Upper lobe of left lung (tissue), 6 donors: ENCODE data around the gene PIK3C2B. TPM values are rescaled to one million over a fixed set of nuclear protein-coding genes. Genes with fewer than 3 reads are reported as not detected.
"Not testable (repeated sequence)": the region's sequence is repeated elsewhere in the genome, so short reads cannot be mapped to it uniquely, and the experiment has no call there.

Source experiments
- ATAC-seq, 2 donors: fragments of 200-7000 bp; cut with Tn5 transposase; one replicate each; pipeline ENCODE4 v1.9.1; 2022; ENCODE audit warnings: mild to moderate bottlenecking in 2 of 2, moderate library complexity in 2 of 2; ENCODE audit not compliant: low FRiP score in 2 of 2
- DNase-seq, 2 donors: peaks; one replicate each; pipeline ENCODE4 v3.0.0-alpha.2; 2019 to 2020
- H3K27ac ChIP-seq, 4 donors: fragments of 200-600 bp; sonication (generic); one replicate each; pipeline ENCODE4 v1.5.1; 2016 to 2019
- H3K27me3 ChIP-seq, 4 donors: fragments of 200-600 bp; sonication (generic); one replicate each; pipeline ENCODE4 v1.5.1; 2017 to 2019
- H3K36me3 ChIP-seq, 4 donors: fragments of 200-600 bp; sonication (generic); one replicate each; pipeline ENCODE4 v1.5.1; 2016 to 2019
- H3K4me1 ChIP-seq, 4 donors: fragments of 200-600 bp; sonication (generic); one replicate each; pipeline ENCODE4 v1.5.1; 2018 to 2019
- H3K4me3 ChIP-seq, 4 donors: fragments of 200-600 bp; sonication (generic); one replicate each; pipeline ENCODE4 v1.5.1; 2017 to 2019; ENCODE audit warnings: mild to moderate bottlenecking in 2 of 4, moderate library complexity in 1 of 4
- H3K9me3 ChIP-seq, 4 donors: fragments of 200-600 bp; sonication (generic); one replicate each; pipeline ENCODE4 v1.5.1; 2018 to 2019
- EP300 ChIP-seq, 4 donors: sonication (generic); formaldehyde crosslinking; IDR thresholded peaks; one replicate each; pipeline ENCODE4 v1.5.1; 2017; ENCODE audit warnings: antibody characterized with exemption in 4 of 4, control low read depth in 2 of 4
- POLR2A ChIP-seq, 4 donors: fragments of 450-650 bp; IDR thresholded peaks; one replicate each; pipeline ENCODE4 v1.5.1; 2016 to 2017; ENCODE audit warnings: antibody characterized with exemption in 4 of 4, mild to moderate bottlenecking in 2 of 4
- POLR2AphosphoS5 ChIP-seq, 2 donors: sonication (generic); formaldehyde crosslinking; IDR thresholded peaks; one replicate each; pipeline ENCODE4 v1.5.1; 2017; ENCODE audit warnings: antibody characterized with exemption in 2 of 2
- WGBS, 2 donors: methylation state at CpG; one replicate each; pipeline ENCODE4 v1.1.5; 2017 to 2018; 5-methylcytosine and 5-hydroxymethylcytosine counted together
- total RNA-seq, 6 donors: library from RNA; depleted of rRNA in 4 of 6; stranded (reverse); fragments of >200 nt in 4 of 6; gene quantifications; one replicate each; pipeline versions ENCODE4 v1.1.0 to v1.2.1, GENCODE V29; 2016 to 2021
- TF ChIP-seq, protein P1 (sequence below), 6 experiments: fragments of 450-650 bp in 4 of 6; fragments of 200-600 bp in 2 of 6; sonication (generic) in 2 of 6; IDR thresholded peaks; one replicate each; pipeline ENCODE4 v1.5.1; 2016 to 2019; ENCODE audit warnings: antibody characterized with exemption in 6 of 6
- donor health status: DM: no; HTN: no; CAD: no; lungs with moderate emphysema.
- donor health status: DM: no; HTN: yes; CAD: no; lungs with severe emphysema.

PIK3C2B gene
- total RNA-seq, 6 donors from 2014 or later, result 14.1 to 84.9 (median 39.9) TPM

DNA sequence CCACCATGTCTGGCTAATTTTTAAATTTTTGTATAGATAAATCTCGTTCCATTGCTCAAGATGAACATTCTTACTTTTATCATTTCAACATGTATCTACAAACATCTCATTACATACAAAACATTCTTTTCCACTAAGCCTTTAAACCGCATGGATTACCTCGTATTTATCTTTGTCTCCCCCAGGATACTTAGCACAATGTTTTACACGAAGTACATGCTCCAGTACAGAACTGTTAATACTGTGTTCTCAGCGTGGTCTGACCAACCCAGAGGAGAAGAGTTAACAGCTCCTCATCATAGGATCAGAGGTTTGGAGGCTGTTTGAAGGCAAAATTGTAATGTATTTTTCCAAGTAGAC, 7.4 kb downstream of the PIK3C2B start:
- H3K4me1 ChIP-seq, result peaks cover 15 to 41% (median 28%) of the 10 kb centered on the region in 4 donors
- no peak for DNase-seq

GRCh38 chr1:204486513-204487255, 7.9 kb downstream of the PIK3C2B start:
- WGBS, 2 donors, result 81 to 87% methylated on average over 7 to 9 of the region's 9 CpGs
- not testable (repeated sequence) for H3K27ac ChIP-seq, H3K36me3 ChIP-seq, H3K4me3 ChIP-seq, ATAC-seq, H3K9me3 ChIP-seq, H3K27me3 ChIP-seq, DNase-seq
- peaks cover 16 to 41% (median 28%) of the 10 kb centered on the region in 4 donors for H3K4me1 ChIP-seq

More for the DNA sequence above, 7.4 kb downstream of the PIK3C2B start:
- no peaks in the 10 kb centered on the region for H3K36me3 ChIP-seq
- 82% methylated on average over 5 of the region's 5 CpGs for WGBS, 2 donors
- no peaks in the 10 kb centered on the region for H3K27me3 ChIP-seq
- H3K9me3 ChIP-seq, result no peaks in the 10 kb centered on the region
- ATAC-seq, result no peak
- no peak overlapping the region for H3K27ac ChIP-seq
- H3K4me3 ChIP-seq, result no peak overlapping the region
- TF ChIP-seq, protein P1, sequence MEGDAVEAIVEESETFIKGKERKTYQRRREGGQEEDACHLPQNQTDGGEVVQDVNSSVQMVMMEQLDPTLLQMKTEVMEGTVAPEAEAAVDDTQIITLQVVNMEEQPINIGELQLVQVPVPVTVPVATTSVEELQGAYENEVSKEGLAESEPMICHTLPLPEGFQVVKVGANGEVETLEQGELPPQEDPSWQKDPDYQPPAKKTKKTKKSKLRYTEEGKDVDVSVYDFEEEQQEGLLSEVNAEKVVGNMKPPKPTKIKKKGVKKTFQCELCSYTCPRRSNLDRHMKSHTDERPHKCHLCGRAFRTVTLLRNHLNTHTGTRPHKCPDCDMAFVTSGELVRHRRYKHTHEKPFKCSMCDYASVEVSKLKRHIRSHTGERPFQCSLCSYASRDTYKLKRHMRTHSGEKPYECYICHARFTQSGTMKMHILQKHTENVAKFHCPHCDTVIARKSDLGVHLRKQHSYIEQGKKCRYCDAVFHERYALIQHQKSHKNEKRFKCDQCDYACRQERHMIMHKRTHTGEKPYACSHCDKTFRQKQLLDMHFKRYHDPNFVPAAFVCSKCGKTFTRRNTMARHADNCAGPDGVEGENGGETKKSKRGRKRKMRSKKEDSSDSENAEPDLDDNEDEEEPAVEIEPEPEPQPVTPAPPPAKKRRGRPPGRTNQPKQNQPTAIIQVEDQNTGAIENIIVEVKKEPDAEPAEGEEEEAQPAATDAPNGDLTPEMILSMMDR (IDR thresholded peaks at IDR 0.05), result no peak
- TF ChIP-seq POLR2AphosphoS5 (IDR thresholded peaks at IDR 0.05) (no peak), POLR2A (IDR thresholded peaks at IDR 0.05) (no peak), EP300 (IDR thresholded peaks at IDR 0.05) (no peak)

GRCh38 chr1:204483791-204484190, 10.8 kb downstream of the PIK3C2B start:
- Histone ChIP-seq H3K36me3 (no peaks in the 10 kb centered on the region), H3K9me3 (no peaks in the 10 kb centered on the region), H3K4me3 (no peak overlapping the region), H3K4me1 (peaks cover 37 to 60% (median 48%) of the 10 kb centered on the region in 4 donors), H3K27ac (peak overlapping the region in 2 of 4 donors; percentile 32 to 54), H3K27me3 (no peaks in the 10 kb centered on the region)
- 47 to 55% methylated on average over 7 of the region's 7 CpGs for WGBS, 2 donors
- DNase-seq (no peak), ATAC-seq (no peak)
- no peak for TF ChIP-seq EP300 (IDR thresholded peaks at IDR 0.05)
- TF ChIP-seq POLR2A (IDR thresholded peaks at IDR 0.05), result no peak
- TF ChIP-seq POLR2AphosphoS5 (IDR thresholded peaks at IDR 0.05), result no peak
- TF ChIP-seq, protein P1 (IDR thresholded peaks at IDR 0.05), result no peak

GRCh38 chr1:204480515-204480914, 14.1 kb downstream of the PIK3C2B start:
- peak overlapping the region in 3 of 4 donors; percentile 18 to 42 (median 35) for H3K27ac ChIP-seq
- H3K36me3 ChIP-seq, result no peaks in the 10 kb centered on the region
- peaks cover 64 to 90% (median 80%) of the 10 kb centered on the region in 4 donors for H3K4me1 ChIP-seq
- 67 to 76% methylated on average over 8 of the region's 8 CpGs for WGBS, 2 donors
- no peak for ATAC-seq
- no peaks in the 10 kb centered on the region for H3K9me3 ChIP-seq
- no peak for TF ChIP-seq POLR2AphosphoS5 (IDR thresholded peaks at IDR 0.05)
- TF ChIP-seq POLR2A (IDR thresholded peaks at IDR 0.05), result no peak
- no peak for TF ChIP-seq EP300 (IDR thresholded peaks at IDR 0.05)
- TF ChIP-seq, protein P1 (IDR thresholded peaks at IDR 0.05), result no peak
- no peaks in the 10 kb centered on the region for H3K27me3 ChIP-seq
- no peak overlapping the region for H3K4me3 ChIP-seq
- DNase-seq, result peak in 1 of 2 donors; percentile 66

DNA sequence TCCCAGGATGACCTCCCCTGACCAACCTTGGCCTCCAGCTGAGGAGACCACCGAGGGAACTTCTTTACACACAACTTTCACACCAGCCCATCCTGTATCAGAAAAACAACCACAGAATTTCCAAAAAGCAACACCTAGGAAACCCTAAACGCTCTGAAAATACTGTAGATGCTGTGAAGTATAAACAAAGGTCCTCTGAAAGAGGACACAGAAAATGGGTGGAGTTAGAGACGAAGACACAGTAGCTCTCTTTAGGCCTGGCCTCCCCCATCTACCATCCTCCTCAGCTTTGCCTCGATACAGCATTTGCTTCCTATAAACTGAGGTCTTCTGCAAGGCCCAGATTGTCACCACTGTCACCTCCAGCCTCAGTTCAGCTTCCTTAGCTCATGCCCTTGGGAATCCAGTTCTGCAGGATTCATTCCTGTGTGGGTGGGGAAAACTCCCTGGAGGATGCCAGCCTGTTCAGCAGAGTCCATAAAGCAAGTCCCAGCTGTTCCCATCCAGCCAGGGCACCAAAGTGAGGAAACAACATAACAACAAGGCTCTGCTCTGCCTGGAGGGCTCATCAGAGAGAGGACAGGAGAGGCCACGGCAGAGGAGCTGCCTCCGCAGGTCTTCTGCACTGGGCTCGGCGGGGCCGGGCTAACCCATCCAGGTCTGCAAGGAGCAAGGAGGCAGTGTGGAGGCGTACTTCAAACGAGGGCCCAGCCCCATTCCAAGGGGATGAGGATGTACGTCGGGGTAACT, 15.0 kb downstream of the PIK3C2B start:
- ATAC-seq, result no peak
- H3K4me3 ChIP-seq, result no peak overlapping the region
- H3K36me3 ChIP-seq, result no peaks in the 10 kb centered on the region
- peak overlapping the region in 3 of 4 donors; percentile 15 to 53 (median 35) for H3K27ac ChIP-seq
- no peaks in the 10 kb centered on the region for H3K27me3 ChIP-seq
- DNase-seq, result no peak
- peaks cover 64 to 87% (median 79%) of the 10 kb centered on the region in 4 donors for H3K4me1 ChIP-seq
- no peak for TF ChIP-seq EP300 (IDR thresholded peaks at IDR 0.05)
- TF ChIP-seq POLR2AphosphoS5 (IDR thresholded peaks at IDR 0.05), result no peak
- no peak for TF ChIP-seq POLR2A (IDR thresholded peaks at IDR 0.05)
- TF ChIP-seq, protein P1 (IDR thresholded peaks at IDR 0.05), result no peak
- 66 to 77% methylated on average over 13 of the region's 13 CpGs for WGBS, 2 donors
- H3K9me3 ChIP-seq, result no peaks in the 10 kb centered on the region
